GM12878 (cell line): Measurements from ENCODE around the gene KCNQ1.

Experiments used
- SMC3 ChIP-seq: IDR thresholded peaks from 2 replicates; pipeline ENCODE4 v1.6.1; 2011; ENCODE audit warnings: low read length, improper control_type of control experiment, borderline replicate concordance
- SP1 ChIP-seq: IDR thresholded peaks from one replicate; pipeline ENCODE4 v1.6.1; 2011; ENCODE audit warnings: low read depth, low read length
- TF ChIP-seq, protein P1 (sequence below): IDR thresholded peaks from 2 replicates; pipeline ENCODE4 v1.6.1; 2011; ENCODE audit warnings: borderline replicate concordance, low read depth, mild to moderate bottlenecking, moderate library complexity, mixed read lengths, low read length; ENCODE audit not compliant: insufficient read depth; ENCODE audit errors: extremely low read length
- TF ChIP-seq, protein P2 (sequence below), 3 experiments: IDR thresholded peaks in 2 of 3; conservative IDR thresholded peaks in 1 of 3; 2 replicates each; pipeline ENCODE4 v1.5.1; 2011; ENCODE audit warnings: low read depth in 3 of 3, low read length in 3 of 3, mild to moderate bottlenecking in 3 of 3, control low read depth in 2 of 3, moderate library complexity in 2 of 3, inconsistent platforms in 1 of 3, mixed read lengths in 1 of 3; ENCODE audit not compliant: control insufficient read depth in 2 of 3, insufficient read depth in 1 of 3; ENCODE audit errors: extremely low read depth in 1 of 3

DNA sequence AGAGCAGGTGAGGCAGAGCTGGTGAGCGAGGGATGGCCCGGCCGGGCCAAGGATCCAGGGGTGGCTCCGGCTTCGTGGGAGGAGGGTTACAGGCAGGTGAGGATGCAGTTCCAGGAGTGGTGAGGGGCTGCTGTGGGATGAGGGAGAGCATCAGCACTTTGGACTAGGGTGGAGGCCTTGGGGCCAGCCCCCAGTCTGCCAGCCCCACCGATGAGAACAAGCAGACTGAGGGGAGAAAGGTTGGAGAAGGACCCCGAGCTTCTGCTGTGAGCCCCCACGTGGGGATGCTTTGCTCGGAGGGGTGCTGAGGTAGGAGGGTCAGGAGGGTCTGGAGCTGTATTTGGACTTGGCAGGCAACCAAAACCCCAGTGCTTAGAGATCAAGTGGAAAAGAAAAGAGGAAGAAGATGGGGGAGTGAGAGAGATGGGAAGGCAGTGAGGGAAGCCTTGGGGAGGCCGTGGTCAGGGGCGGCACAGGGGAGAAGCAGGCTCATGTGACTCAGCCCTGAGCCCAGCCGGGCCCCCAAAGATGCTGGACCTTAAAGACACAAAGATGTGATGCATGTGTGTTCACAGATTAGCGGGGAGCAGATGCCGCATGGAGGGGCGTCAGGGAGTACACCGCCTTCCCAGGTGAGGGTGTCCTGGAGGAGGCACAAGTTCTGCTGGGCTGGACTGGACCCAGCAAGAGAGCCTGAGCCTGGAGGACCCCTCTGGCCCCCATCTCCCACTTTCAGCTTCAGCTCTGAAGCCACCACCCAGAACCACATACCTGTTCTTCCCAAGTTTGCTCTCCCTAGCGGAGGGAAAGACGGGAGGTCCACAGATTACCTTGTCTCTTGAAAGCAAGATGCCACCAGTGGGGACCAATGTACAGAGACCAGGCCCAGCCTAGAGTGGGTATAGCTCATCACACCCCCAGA is 349.5 kb downstream of the KCNQ1 start:
- TF ChIP-seq, protein P1, sequence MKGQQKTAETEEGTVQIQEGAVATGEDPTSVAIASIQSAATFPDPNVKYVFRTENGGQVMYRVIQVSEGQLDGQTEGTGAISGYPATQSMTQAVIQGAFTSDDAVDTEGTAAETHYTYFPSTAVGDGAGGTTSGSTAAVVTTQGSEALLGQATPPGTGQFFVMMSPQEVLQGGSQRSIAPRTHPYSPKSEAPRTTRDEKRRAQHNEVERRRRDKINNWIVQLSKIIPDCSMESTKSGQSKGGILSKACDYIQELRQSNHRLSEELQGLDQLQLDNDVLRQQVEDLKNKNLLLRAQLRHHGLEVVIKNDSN, result no peak
- TF ChIP-seq SMC3 (no peak), SP1 (no peak)
- TF ChIP-seq, protein P2, sequence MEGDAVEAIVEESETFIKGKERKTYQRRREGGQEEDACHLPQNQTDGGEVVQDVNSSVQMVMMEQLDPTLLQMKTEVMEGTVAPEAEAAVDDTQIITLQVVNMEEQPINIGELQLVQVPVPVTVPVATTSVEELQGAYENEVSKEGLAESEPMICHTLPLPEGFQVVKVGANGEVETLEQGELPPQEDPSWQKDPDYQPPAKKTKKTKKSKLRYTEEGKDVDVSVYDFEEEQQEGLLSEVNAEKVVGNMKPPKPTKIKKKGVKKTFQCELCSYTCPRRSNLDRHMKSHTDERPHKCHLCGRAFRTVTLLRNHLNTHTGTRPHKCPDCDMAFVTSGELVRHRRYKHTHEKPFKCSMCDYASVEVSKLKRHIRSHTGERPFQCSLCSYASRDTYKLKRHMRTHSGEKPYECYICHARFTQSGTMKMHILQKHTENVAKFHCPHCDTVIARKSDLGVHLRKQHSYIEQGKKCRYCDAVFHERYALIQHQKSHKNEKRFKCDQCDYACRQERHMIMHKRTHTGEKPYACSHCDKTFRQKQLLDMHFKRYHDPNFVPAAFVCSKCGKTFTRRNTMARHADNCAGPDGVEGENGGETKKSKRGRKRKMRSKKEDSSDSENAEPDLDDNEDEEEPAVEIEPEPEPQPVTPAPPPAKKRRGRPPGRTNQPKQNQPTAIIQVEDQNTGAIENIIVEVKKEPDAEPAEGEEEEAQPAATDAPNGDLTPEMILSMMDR (IDR thresholded peaks at IDR 0.05 in 2 of 3, conservative IDR thresholded peaks at IDR 0.05 in 1 of 3; ENCODE audit: control insufficient read depth in 2 of 3, extremely low read depth in 1 of 3, insufficient read depth in 1 of 3, low read depth in 3 of 3, low read length in 3 of 3), result no peak
